ENCODE results near the gene CFAP91.
"Not testable (repeated sequence)": the region's sequence is repeated elsewhere in the genome, so short reads cannot be mapped to it uniquely, and the experiment has no call there.

Gene CFAP91

GRCh38 chr3:119677641-119677934, 25.2 kb upstream of the CFAP91 start:
- no peak for DNase-seq (ENCODE audit: low read depth)

- not testable (repeated sequence) for DNase-seq (ENCODE audit: low read depth)
Measured at GRCh38 chr3:119678209-119678608, 24.6 kb upstream of the CFAP91 start.

DNA sequence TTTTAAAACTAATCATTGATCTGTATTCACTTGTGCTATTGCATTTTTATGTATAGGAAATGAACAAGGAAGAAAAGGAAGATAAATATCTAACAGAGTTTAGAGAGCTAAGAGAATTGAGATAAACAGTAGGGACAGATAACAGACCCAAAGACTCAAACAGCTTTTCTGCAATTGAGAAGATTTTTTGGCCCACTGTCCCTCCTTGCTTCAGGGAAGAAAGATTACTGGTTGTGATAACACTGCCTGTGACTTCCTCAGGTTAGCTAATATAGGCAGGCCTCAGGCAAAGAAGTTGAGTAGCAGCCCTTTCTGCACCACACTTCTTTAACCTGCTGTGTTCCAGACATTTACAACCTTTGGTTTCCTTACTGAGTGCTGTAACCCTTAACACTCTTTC, 22.9 kb upstream of the CFAP91 start:
- no peak for DNase-seq (ENCODE audit: low read depth)

DNA sequence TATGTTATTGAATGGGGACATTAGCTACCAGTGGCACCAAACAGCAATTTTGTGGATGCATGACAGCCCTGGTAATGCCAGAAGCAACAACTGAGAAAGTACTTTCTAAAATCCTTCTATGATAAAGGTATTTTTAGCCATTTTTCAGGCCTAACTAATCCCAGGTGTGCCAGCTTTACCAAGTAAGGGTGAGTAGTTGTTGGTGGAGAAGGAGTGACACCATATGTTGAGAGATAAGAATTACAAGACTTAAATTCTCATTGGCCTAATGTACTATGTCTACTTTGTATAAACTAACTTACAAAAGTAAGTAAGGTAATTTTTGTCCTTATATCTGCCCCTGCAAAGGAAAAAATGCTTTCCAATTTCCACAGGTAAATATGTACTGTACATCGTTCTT, 21.5 kb upstream of the CFAP91 start:
- no peak for DNase-seq (ENCODE audit: low read depth)

- no peak for DNase-seq (ENCODE audit: low read depth)
Measured at GRCh38 chr3:119683421-119683820, 19.4 kb upstream of the CFAP91 start.

DNA sequence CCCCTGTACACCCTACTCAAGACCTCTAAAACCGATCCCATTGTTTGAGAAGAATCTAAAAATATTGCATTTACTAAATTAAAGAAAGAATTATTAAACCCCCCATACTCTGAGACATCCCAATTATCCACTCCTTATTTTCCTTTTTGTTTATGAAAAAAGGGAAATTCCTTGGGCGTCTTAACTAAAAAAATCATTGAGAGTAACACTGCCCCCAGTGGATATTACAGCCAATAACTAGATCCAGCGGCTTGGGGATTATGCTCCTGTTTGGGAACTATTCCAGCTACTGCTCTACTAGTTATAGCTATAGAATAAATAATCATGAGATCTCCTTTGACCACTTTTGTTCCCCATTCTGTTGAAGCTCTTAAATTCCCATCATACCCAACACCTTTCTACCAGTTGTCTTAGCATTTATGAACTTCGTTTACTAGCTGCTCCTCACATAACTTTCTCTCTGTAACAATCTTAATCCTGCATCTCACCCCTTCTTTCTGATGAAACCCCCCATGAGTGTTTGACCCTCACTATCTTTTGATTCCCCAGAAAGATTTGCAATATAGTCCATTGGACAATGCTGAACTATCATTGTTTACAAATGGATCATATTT, 12.7 kb upstream of the CFAP91 start:
- no peak for DNase-seq (ENCODE audit: low read depth)

GRCh38 chr3:119695480-119695879, 7.3 kb upstream of the CFAP91 start:
- DNase-seq (ENCODE audit: low read depth): no peak

DNA sequence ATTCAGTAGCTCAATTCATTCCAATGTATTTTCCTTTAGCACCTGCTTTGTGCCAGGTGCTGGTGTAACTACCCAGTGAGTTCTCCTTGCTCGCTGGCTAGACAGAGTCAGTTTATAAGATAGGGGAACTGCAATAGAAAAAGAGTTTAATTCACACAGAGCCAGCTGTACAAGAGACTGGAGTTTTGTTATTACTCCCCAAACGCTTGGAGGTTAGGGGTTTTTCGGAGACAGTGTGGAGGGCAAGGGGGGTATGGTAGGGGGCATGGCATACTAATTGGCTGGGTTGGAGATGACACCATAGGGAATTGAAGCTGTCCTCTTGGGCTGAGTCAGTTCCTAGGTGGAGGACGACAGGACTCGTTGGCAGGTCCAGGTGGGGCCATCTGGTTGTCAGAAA, 5.4 kb upstream of the CFAP91 start:
- no peak for DNase-seq (ENCODE audit: low read depth)

DNA sequence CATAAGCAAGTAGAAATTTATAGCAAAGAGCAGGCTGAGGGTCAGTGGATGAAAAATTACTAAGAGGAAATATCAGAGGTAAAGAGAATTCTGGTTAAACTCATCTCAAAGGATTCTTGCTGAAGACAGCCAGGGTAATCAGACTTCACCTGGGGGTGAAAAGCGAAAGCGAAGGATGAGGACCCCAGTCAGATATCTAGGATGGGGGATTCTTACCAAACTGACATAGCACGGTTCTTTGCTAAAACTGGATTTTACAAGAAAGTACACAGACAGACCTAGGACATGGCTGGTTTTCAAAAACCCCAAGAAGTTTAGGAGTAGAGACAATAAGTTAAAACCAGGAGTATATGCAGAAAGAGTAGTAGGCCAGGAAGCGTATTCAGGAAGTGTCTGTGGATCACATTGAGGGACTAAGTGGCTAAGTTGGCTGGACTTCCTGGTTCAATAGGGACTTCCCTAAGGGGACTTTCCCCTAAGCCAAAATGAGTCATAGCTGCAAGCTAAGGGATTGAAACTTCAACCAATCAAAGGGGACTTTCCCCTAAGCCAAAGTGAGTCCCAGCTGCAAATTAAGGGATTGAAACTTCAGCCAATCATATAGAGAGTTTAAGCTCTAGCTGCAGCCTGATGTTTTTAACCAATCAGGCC, 2.4 kb upstream of the CFAP91 start:
- no peak for DNase-seq (ENCODE audit: low read depth)

GRCh38 chr3:119700920-119701734, 1.7 kb upstream of the CFAP91 start:
- no peak for DNase-seq (ENCODE audit: low read depth)

DNA sequence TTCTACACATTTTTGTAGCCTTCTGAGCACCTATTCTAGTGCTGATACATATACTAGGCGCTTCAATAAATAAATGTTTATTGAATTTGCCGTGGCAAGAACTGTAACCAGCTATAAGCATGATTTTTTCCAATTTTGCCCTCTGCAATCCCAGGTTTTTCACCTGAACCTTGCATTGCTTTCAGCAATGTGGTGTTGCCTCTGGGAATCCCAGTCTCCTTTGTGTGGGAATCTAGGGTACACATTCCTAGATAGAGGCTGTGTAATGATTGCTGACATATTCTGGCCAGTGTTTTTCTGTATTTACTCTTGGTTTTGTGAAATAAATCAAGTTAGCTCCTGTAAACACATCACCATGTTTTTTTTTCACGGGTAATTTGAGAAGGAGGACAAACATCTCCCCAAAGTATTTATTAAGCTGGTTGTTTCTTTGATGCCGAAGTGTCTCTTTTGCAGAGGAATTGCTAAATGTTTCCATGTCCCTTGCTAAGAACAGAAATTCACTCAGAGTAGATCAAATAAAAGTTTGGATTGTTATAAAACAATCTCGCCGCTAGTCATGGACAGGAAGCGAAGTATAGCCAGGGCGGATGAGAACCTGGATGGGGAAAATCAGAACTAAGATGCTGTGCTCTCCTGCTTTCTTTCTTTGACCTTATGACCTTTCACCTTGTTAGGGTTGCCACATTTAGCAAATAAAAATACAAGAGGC, 1.2 kb downstream of the CFAP91 start:
- DNase-seq (ENCODE audit: low read depth): no peak

- no peak for DNase-seq (ENCODE audit: low read depth)
Measured at GRCh38 chr3:119715105-119715504, 12.3 kb downstream of the CFAP91 start.

DNA sequence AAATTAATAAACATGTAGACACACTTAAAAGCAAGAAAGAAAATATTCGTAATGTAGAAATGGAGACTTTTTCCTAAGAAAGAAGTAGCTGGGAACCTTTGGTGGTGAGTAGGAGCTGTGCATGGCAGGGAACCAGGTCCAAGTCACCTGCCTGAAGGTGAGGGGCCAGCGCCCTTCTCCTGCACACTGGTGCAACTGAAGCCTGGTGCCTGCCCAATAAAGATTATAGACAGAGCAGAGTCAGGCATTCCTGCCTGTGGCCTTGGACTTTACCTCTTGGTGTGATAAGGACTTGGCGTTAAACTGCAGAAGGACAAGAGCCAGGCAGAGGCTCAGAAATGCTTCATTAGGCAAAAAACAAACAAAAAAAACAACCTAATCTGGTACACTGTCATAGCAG, 14.2 kb downstream of the CFAP91 start:
- DNase-seq (ENCODE audit: low read depth): no peak

GRCh38 chr3:119717520-119717919, 14.7 kb downstream of the CFAP91 start:
- DNase-seq (ENCODE audit: low read depth): no peak

GRCh38 chr3:119723022-119723421, 20.2 kb downstream of the CFAP91 start:
- DNase-seq (ENCODE audit: low read depth): no peak

DNA sequence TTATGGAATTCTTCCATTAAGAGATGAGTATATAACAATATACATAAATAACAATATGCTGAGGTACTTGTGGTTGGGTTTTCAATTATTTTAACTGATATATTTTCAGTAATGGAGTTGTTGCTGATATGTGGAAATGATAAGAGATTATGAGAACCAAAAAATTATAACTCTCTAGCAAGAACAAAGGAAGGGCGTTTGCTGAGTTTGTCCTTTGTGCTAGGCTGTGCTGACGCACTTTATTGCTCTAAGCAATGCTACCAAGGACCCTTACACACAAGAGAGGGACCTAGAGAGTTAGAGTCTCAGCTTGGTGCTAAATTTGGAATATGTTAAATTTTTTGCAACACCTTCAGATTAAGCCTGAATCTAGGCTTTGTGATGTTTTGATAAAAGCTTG, 24.1 kb downstream of the CFAP91 start:
- no peak for DNase-seq (ENCODE audit: low read depth)

GRCh38 chr3:119729996-119730395, 27.2 kb downstream of the CFAP91 start:
- no peak for DNase-seq (ENCODE audit: low read depth)

DNA sequence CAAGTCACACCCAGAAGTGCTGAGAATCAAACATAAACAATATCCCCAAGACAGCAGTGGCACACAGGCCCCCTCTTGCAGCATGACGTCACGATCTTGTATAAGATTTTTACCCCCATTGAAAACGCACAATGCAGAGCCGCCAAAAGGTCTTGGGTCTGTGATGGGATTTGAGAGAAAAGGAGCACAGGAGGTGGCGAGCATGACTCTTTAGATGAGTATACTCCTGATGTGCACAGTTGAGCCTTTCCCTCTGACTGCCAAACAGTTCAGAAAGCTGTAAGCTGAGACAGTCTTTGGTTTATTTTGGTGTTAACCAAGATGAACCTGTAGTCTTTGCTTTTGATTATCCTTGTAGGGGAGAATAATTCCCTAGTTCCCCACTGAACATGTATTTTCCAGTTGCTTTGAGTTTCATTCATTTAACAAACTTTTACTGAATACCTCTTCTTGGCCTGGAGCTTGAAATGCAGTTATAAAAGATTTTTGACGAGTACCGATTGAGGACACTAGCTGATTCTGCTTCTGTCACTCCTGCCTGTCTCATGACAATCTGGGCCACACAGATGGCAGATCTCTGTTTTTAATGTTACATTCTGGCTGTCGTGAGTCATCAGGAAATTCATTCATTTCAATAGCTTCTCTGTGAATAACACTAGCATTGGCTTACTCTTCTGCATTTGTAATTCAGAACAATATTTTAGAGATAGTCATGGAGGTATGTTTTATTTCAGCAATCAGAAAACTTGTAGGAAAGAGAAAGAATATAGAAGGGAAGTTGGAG, 28.9 kb downstream of the CFAP91 start:
- DNase-seq (ENCODE audit: low read depth): no peak

DNA sequence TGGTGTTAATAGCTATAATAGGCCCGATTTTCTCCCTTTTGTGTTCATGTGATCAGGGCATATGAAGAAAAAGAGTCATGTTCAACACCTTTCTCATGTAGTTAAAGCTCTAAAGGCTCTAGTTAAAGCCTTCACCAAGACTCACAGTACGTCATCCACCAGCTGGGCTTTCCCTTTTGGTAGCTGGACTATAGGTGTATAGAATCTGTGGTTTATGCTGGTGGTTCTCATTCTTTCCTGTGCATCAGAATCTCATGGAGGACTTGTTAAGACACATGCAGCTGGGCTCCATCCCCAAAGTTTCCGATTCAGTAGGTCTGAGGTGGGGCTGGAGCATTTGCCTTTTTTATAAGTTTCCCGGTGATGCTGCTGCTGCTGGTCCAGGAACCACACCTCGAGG, 31.0 kb downstream of the CFAP91 start:
- no peak for DNase-seq (ENCODE audit: low read depth)

DNA sequence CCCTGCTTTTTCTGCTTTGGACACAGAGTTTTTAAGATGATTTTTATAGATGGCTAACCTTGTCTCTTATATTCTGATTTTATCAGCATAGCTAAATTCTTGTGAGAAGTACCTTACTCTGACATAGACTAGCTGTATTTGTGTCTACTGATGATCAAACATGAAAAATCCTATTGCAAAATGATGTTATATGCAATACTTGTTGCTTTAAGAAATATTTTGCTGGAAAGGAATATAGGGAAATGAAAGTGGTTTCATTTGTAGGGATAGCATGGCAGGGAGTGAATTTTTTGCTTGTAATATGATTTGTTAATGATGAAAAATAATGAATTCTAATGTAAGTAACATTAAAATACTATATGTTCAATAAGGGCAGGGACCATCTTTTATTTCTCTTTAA, 35.9 kb downstream of the CFAP91 start:
- no peak for DNase-seq (ENCODE audit: low read depth)

DNA sequence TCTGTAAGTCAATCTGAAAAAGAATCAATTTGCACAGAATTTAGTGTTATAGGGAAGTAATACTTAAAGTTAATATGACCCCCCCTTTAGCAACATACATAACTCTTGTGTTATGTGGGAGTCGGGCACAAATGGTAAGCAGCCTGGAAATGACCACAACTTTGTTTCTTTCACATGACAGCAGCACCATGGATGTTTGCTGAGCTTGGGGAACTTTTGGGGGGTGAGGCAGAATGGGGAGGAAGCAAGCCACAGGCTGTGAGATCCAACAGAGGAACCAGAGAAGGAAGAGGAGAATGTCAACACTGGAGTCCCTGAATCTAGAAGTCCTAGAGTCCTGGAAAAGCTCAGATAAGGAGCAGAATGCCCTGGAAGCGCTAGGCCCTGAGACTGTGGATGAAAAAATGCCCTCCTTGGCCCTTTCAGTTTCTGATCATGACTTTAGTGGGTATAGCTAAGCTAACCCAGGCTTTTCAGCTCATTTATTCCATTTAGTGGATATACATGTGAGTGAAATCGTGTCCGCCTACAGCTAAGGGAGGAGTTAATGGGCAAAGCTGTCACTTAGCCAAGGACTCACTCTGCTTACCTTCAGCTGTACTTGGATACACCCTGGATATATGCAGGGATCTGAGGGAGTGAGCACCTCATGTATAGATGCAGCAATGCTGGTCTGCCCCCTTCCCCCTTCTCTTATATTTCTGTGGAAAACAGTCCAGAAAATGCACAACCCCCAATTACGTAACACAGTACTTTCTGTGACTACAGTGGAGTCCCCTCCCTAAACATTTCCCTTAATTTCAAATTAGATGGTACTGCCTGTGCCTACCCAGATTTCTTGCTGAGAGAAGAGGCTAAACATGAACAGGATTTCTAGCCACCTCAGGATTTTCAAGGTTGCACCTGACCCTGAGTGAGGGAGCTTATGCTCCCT, 39.1 kb downstream of the CFAP91 start:
- no peak for DNase-seq (ENCODE audit: low read depth)
